WTC11 (cell line): ENCODE measurements around the gene TMEM144. TPM values are rescaled to one million over a fixed set of nuclear protein-coding genes. Genes with fewer than 3 reads are reported as not detected.

Source experiments
- ATAC-seq: fragments of 200-7000 bp; cut with Tn5 transposase; 2 replicates; pipeline ENCODE4 v1.10.0; 2021; ENCODE audit warnings: mild to moderate bottlenecking, moderate library complexity
- CTCF ChIA-PET: fragments of 300-600 bp; sonication (Branson Sonifier 250); formaldehyde crosslinking; loops from one replicate; lab custom pipeline; 2021; ENCODE audit warnings: antibody characterized with exemption; lab: Charles Lee
- POLR2A ChIA-PET: fragments of 350-600 bp; sonication (Branson Sonifier 250); formaldehyde crosslinking; loops from one replicate; lab custom pipeline; 2021; ENCODE audit warnings: antibody characterized with exemption; lab: Charles Lee
- DNase-seq: peaks from one replicate; pipeline ENCODE4 v3.0.0; 2021; ENCODE audit warnings: low spot score
- H3K27ac Mint-ChIP-seq: 2 replicates; pipeline ENCODE4 v1.8.0; 2021; ENCODE audit warnings: mixed read lengths
- H3K27me3 Mint-ChIP-seq: 2 replicates; pipeline ENCODE4 v1.8.0; 2021; ENCODE audit warnings: low read depth, mild to moderate bottlenecking, moderate library complexity, mixed read lengths
- H3K36me3 Mint-ChIP-seq: 2 replicates; pipeline ENCODE4 v1.8.0; 2021; ENCODE audit warnings: mixed read lengths
- H3K4me1 Mint-ChIP-seq: 2 replicates; pipeline ENCODE4 v1.8.0; 2022; ENCODE audit warnings: mixed read lengths
- H3K4me3 Mint-ChIP-seq: 2 replicates; pipeline ENCODE4 v1.8.0; 2021; ENCODE audit warnings: mild to moderate bottlenecking, moderate library complexity, mixed read lengths
- H3K9me3 Mint-ChIP-seq: 2 replicates; pipeline ENCODE4 v1.8.0; 2021; ENCODE audit warnings: mixed read lengths
- ATF2 ChIP-seq: sonication (generic); formaldehyde crosslinking; IDR thresholded peaks from 2 replicates; pipeline ENCODE4 v1.8.1; 2022; ENCODE audit warnings: low read depth, missing genetic modification reagents, borderline replicate concordance
- CDX4 ChIP-seq: fragments of 250-450 bp; sonication (Bioruptor Pico); IDR thresholded peaks from 2 replicates; pipeline ENCODE4 v1.9.0; 2021; ENCODE audit warnings: moderate library complexity, mild to moderate bottlenecking, inconsistent platforms, borderline replicate concordance
- CREM ChIP-seq: sonication (generic); formaldehyde crosslinking; IDR thresholded peaks from 2 replicates; pipeline ENCODE4 v1.8.1; 2022; ENCODE audit warnings: mild to moderate bottlenecking, missing genetic modification reagents, moderate library complexity
- E2F5 ChIP-seq: sonication (generic); formaldehyde crosslinking; IDR thresholded peaks from 2 replicates; pipeline ENCODE4 v1.8.1; 2022; ENCODE audit warnings: mild to moderate bottlenecking, moderate library complexity, missing genetic modification reagents
- ETV6 ChIP-seq: sonication (generic); formaldehyde crosslinking; IDR thresholded peaks from 2 replicates; pipeline ENCODE4 v1.8.1; 2022; ENCODE audit warnings: mild to moderate bottlenecking, missing genetic modification reagents
- GTF2I ChIP-seq: fragments of 250-450 bp; sonication (Bioruptor Pico); conservative IDR thresholded peaks from 2 replicates; pipeline ENCODE4 v1.4.0; 2021; ENCODE audit warnings: mild to moderate bottlenecking
- HMGA2 ChIP-seq: fragments of 250-450 bp; sonication (Bioruptor Pico); IDR thresholded peaks from 2 replicates; pipeline ENCODE4 v1.4.0; 2021; ENCODE audit warnings: mild to moderate bottlenecking, moderate library complexity
- NFE2L1 ChIP-seq: sonication (generic); formaldehyde crosslinking; IDR thresholded peaks from 2 replicates; pipeline ENCODE4 v1.8.1; 2023; ENCODE audit warnings: missing genetic modification reagents
- PRDM15 ChIP-seq: sonication (generic); formaldehyde crosslinking; IDR thresholded peaks from 2 replicates; pipeline ENCODE4 v1.8.0; 2022; ENCODE audit warnings: missing genetic modification reagents
- RELA ChIP-seq: sonication (generic); formaldehyde crosslinking; IDR thresholded peaks from 2 replicates; pipeline ENCODE4 v1.8.1; 2022; ENCODE audit warnings: missing genetic modification reagents, mild to moderate bottlenecking, borderline replicate concordance
- ZNF423 ChIP-seq: fragments of 250-450 bp; sonication (Bioruptor Pico); IDR thresholded peaks from 2 replicates; pipeline ENCODE4 v2.1.2; 2022; ENCODE audit warnings: mild to moderate bottlenecking, moderate library complexity
- total RNA-seq: library from RNA; stranded (reverse); gene quantifications from 3 replicates; pipeline ENCODE4 v1.2.3, GENCODE V29; 2021
- TF ChIP-seq, protein P1 (sequence below): sonication (generic); formaldehyde crosslinking; IDR thresholded peaks from 2 replicates; pipeline ENCODE4 v1.8.0; 2023; ENCODE audit warnings: mild to moderate bottlenecking, missing genetic modification reagents
- TF ChIP-seq, protein P2 (sequence below): fragments of 200-600 bp; IDR thresholded peaks from 2 replicates; pipeline ENCODE4 v1.8.0; 2022; ENCODE audit warnings: antibody characterized with exemption
- TF ChIP-seq, protein P3 (sequence below): sonication (generic); formaldehyde crosslinking; IDR thresholded peaks from 2 replicates; pipeline ENCODE4 v1.8.1; 2023; ENCODE audit warnings: mild to moderate bottlenecking, missing genetic modification reagents
- TF ChIP-seq, protein P4 (sequence below): sonication (generic); formaldehyde crosslinking; conservative IDR thresholded peaks from 2 replicates; pipeline ENCODE4 v1.8.1; 2022; ENCODE audit warnings: mild to moderate bottlenecking, missing genetic modification reagents

Gene TMEM144
- total RNA-seq, 1 experiment from 2014 or later = 3.8 TPM

- Mint-ChIP-seq H3K27me3 (no peaks in the 10 kb centered on the region), H3K9me3 (no peaks in the 10 kb centered on the region), H3K4me3 (no peak overlapping the region), H3K4me1 (no peaks in the 10 kb centered on the region), H3K27ac (no peak overlapping the region), H3K36me3 (no peaks in the 10 kb centered on the region)
- TF ChIP-seq CDX4 (CRISPR knock-in tag) (no peak), ZNF423 (CRISPR knock-in tag) (no peak), NFE2L1 (no peak), CREM (no peak), RELA (no peak), HMGA2 (CRISPR knock-in tag) (no peak), E2F5 (CRISPR knock-in tag) (no peak), ETV6 (no peak), PRDM15 (CRISPR knock-in tag) (no peak), GTF2I (CRISPR knock-in tag) (no peak), ATF2 (no peak)
- TF ChIP-seq, protein P1, sequence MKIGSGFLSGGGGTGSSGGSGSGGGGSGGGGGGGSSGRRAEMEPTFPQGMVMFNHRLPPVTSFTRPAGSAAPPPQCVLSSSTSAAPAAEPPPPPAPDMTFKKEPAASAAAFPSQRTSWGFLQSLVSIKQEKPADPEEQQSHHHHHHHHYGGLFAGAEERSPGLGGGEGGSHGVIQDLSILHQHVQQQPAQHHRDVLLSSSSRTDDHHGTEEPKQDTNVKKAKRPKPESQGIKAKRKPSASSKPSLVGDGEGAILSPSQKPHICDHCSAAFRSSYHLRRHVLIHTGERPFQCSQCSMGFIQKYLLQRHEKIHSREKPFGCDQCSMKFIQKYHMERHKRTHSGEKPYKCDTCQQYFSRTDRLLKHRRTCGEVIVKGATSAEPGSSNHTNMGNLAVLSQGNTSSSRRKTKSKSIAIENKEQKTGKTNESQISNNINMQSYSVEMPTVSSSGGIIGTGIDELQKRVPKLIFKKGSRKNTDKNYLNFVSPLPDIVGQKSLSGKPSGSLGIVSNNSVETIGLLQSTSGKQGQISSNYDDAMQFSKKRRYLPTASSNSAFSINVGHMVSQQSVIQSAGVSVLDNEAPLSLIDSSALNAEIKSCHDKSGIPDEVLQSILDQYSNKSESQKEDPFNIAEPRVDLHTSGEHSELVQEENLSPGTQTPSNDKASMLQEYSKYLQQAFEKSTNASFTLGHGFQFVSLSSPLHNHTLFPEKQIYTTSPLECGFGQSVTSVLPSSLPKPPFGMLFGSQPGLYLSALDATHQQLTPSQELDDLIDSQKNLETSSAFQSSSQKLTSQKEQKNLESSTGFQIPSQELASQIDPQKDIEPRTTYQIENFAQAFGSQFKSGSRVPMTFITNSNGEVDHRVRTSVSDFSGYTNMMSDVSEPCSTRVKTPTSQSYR (CRISPR knock-in tag) = no peak
- TF ChIP-seq, protein P2, sequence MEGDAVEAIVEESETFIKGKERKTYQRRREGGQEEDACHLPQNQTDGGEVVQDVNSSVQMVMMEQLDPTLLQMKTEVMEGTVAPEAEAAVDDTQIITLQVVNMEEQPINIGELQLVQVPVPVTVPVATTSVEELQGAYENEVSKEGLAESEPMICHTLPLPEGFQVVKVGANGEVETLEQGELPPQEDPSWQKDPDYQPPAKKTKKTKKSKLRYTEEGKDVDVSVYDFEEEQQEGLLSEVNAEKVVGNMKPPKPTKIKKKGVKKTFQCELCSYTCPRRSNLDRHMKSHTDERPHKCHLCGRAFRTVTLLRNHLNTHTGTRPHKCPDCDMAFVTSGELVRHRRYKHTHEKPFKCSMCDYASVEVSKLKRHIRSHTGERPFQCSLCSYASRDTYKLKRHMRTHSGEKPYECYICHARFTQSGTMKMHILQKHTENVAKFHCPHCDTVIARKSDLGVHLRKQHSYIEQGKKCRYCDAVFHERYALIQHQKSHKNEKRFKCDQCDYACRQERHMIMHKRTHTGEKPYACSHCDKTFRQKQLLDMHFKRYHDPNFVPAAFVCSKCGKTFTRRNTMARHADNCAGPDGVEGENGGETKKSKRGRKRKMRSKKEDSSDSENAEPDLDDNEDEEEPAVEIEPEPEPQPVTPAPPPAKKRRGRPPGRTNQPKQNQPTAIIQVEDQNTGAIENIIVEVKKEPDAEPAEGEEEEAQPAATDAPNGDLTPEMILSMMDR = no peak
- TF ChIP-seq, protein P3, sequence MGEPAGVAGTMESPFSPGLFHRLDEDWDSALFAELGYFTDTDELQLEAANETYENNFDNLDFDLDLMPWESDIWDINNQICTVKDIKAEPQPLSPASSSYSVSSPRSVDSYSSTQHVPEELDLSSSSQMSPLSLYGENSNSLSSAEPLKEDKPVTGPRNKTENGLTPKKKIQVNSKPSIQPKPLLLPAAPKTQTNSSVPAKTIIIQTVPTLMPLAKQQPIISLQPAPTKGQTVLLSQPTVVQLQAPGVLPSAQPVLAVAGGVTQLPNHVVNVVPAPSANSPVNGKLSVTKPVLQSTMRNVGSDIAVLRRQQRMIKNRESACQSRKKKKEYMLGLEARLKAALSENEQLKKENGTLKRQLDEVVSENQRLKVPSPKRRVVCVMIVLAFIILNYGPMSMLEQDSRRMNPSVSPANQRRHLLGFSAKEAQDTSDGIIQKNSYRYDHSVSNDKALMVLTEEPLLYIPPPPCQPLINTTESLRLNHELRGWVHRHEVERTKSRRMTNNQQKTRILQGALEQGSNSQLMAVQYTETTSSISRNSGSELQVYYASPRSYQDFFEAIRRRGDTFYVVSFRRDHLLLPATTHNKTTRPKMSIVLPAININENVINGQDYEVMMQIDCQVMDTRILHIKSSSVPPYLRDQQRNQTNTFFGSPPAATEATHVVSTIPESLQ (CRISPR knock-in tag) = no peak
- TF ChIP-seq, protein P4, sequence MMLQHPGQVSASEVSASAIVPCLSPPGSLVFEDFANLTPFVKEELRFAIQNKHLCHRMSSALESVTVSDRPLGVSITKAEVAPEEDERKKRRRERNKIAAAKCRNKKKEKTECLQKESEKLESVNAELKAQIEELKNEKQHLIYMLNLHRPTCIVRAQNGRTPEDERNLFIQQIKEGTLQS = no peak
- ATAC-seq (no peak), DNase-seq (no peak)
- ChIA-PET CTCF (no interaction called here), POLR2A (no interaction called here)
Observed at GRCh38 chr4:158166701-158167100, 43.6 kb upstream of the TMEM144 start.
